ENCODE data around the gene PKN1. TPM values are rescaled to one million over a fixed set of nuclear protein-coding genes. Genes with fewer than 3 reads are reported as not detected.

PKN1 gene
- total and polyA plus RNA-seq, 10 of the 15 experiments (the other 5 are each of a cell fraction or from before 2014, with no cell fraction given) = 1.0 to 189 (median 52.7) TPM

GRCh38 chr19:14472202-14472938, 39.3 kb downstream of the PKN1 start (continued):
- TF ChIP-seq E2F4 (IDR thresholded peaks at IDR 0.05; ENCODE audit: low read depth, low read length) (no peak), MXI1 (IDR thresholded peaks at IDR 0.05; ENCODE audit: low read depth, low read length) (no peak), YBX1 (IDR thresholded peaks at IDR 0.05) (no peak), TCF12 (IDR thresholded peaks at IDR 0.05; ENCODE audit: low read depth, low read length) (no peak), GATAD2B (conservative IDR thresholded peaks at IDR 0.05; ENCODE audit: low read depth) (no peak), MTA2 (IDR thresholded peaks at IDR 0.05; ENCODE audit: low read depth) (no peak), NFYB (IDR thresholded peaks at IDR 0.05; ENCODE audit: insufficient read depth, low read depth, low read length) (no peak), RUNX3 (IDR thresholded peaks at IDR 0.05; ENCODE audit: low read length) (no peak), SUZ12 (IDR thresholded peaks at IDR 0.05; ENCODE audit: unreplicated experiment) (no peak), NRF1 (conservative IDR thresholded peaks at IDR 0.05; ENCODE audit: low read depth, low read length) (no peak), ZNF384 (IDR thresholded peaks at IDR 0.05; ENCODE audit: borderline replicate concordance, low read depth, low read length) (no peak), BACH1 (IDR thresholded peaks at IDR 0.05; ENCODE audit: borderline replicate concordance) (peak; percentile 50), ELK1 (IDR thresholded peaks at IDR 0.05; ENCODE audit: low read depth, low read length) (no peak), SIN3A (IDR thresholded peaks at IDR 0.05; ENCODE audit: low read depth, low read length) (no peak), PML (IDR thresholded peaks at IDR 0.05; ENCODE audit: low read length) (no peak), IRF3 (IDR thresholded peaks at IDR 0.05) (no peak), BCLAF1 (IDR thresholded peaks at IDR 0.05) (no peak), PRDM15 (CRISPR knock-in tag; IDR thresholded peaks at IDR 0.05) (no peak), ZBED1 (IDR thresholded peaks at IDR 0.05; ENCODE audit: borderline replicate concordance) (no peak), BHLHE40 (IDR thresholded peaks at IDR 0.05; ENCODE audit: borderline replicate concordance in 1 of 2, low read depth in 2 of 2, low read length in 1 of 2) (peak; percentile 22 to 72; a peak in 3 of 4 replicates), JUNB (IDR thresholded peaks at IDR 0.05) (no peak)

Data from GM12878 (cell line).